ENCODE measurements around the gene GOLGA3. TPM values are rescaled to one million over a fixed set of nuclear protein-coding genes. Genes with fewer than 3 reads are reported as not detected.

The GOLGA3 gene
- total RNA-seq, 1 experiment from 2014 or later, result 62.2 TPM

DNA sequence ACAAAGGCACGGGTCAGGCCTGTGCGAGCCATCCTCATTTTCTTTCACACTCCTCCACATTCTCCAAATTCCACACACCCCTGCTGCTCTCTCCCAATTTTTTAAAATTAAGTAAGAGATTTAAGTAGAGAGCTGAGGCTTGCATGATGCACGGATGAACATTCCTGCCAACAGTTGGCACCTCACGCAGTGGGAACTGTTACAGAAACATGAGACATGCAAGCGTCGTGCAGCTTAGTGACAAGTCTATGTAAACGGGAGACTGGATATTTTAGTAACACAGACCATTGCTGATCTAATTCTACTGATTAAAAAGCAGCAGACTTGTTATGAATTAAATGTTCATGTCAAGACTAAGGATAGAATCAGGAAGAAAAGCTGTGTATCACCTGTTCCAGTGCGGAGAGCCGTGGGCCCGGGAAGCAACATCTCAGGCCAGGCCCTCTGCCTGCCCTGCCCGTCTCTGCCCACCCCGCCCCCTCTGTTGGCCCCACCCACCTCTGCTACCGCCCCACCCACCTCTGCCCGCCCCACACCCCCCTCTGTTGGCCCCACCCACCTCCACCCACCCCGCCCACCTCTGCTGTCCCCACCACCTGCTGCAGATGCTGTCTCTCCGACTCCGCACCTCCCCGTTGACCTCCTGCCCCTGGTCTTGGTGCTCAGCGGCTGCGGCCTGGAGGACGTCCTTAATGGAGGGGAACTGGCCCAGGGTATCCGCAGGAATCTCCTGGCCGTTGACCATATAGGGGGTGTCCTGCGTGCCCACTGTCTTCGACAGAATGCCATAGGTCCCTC lies 21.2 kb downstream of the GOLGA3 start:
- Histone ChIP-seq H3K9me3 (no peaks in the 10 kb centered on the region), H3K36me3 (ENCODE audit: control insufficient read depth, insufficient read depth, low read length) (peaks cover 2% of the 10 kb centered on the region), H3K27me3 (replicated peaks; ENCODE audit: control insufficient read depth, insufficient read depth, low read length) (no peaks in the 10 kb centered on the region), H3K4me3 (ENCODE audit: low read depth, low read length) (no peak overlapping the region), H3K4me1 (no peaks in the 10 kb centered on the region)
- no TSS peak for BruUV-seq (replicated peaks)
- H3K9me3 Mint-ChIP-seq (ENCODE audit: unreplicated experiment), result no peaks in the 10 kb centered on the region
- H3K27me3 Mint-ChIP-seq (ENCODE audit: insufficient read depth, unreplicated experiment), result no peaks in the 10 kb centered on the region
- ChIA-PET CTCF (no interaction called here), POLR2A (no interaction called here)
- no peaks in the 10 kb centered on the region for H3K4me1 Mint-ChIP-seq (ENCODE audit: low read depth, unreplicated experiment)
- H3K36me3 Mint-ChIP-seq (ENCODE audit: insufficient read depth, unreplicated experiment), result peaks cover 88% of the 10 kb centered on the region
- no peak overlapping the region for H3K4me3 Mint-ChIP-seq (ENCODE audit: unreplicated experiment)
- no peak for DNase-seq
- intact Hi-C loops (cut with micrococcal nuclease; ENCODE audit: unreplicated experiment), result no loop called here
- TF ChIP-seq, protein P1, sequence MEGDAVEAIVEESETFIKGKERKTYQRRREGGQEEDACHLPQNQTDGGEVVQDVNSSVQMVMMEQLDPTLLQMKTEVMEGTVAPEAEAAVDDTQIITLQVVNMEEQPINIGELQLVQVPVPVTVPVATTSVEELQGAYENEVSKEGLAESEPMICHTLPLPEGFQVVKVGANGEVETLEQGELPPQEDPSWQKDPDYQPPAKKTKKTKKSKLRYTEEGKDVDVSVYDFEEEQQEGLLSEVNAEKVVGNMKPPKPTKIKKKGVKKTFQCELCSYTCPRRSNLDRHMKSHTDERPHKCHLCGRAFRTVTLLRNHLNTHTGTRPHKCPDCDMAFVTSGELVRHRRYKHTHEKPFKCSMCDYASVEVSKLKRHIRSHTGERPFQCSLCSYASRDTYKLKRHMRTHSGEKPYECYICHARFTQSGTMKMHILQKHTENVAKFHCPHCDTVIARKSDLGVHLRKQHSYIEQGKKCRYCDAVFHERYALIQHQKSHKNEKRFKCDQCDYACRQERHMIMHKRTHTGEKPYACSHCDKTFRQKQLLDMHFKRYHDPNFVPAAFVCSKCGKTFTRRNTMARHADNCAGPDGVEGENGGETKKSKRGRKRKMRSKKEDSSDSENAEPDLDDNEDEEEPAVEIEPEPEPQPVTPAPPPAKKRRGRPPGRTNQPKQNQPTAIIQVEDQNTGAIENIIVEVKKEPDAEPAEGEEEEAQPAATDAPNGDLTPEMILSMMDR (IDR thresholded peaks at IDR 0.05; ENCODE audit: insufficient read depth in 1 of 2, low read depth in 1 of 2, low read length in 1 of 2, severe bottlenecking in 1 of 2, unreplicated experiment in 1 of 2), result no peak
- no peak overlapping the region for H3K27ac Mint-ChIP-seq (ENCODE audit: unreplicated experiment)

DNA sequence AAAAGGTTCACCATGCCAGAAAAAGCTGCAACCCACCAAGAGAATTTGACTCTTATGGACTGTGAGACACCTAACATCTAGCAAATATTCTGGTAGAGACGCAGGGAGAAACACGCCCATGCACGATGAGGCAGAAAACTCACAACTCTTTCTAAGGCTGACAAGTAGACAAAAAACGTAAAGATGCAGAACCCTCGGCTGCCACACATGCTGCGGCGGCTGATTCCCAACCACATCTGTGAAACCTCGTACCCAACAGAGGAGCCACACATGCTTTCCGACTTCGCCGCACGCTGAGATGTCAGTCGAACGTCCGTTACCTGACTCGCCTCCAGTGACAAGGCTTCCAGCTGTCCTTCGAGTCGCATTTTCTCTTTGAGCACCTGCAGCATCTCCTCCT lies 21.8 kb downstream of the GOLGA3 start:
- H3K9me3 Mint-ChIP-seq (ENCODE audit: unreplicated experiment), result no peaks in the 10 kb centered on the region
- intact Hi-C loops (cut with micrococcal nuclease; ENCODE audit: unreplicated experiment), result no loop called here
- H3K27me3 Mint-ChIP-seq (ENCODE audit: insufficient read depth, unreplicated experiment), result no peaks in the 10 kb centered on the region
- no peaks in the 10 kb centered on the region for H3K4me1 Mint-ChIP-seq (ENCODE audit: low read depth, unreplicated experiment)
- ChIA-PET POLR2A (no interaction called here), CTCF (no interaction called here)
- Histone ChIP-seq H3K9me3 (no peaks in the 10 kb centered on the region), H3K27me3 (replicated peaks; ENCODE audit: control insufficient read depth, insufficient read depth, low read length) (no peaks in the 10 kb centered on the region), H3K4me3 (ENCODE audit: low read depth, low read length) (no peak overlapping the region), H3K36me3 (ENCODE audit: control insufficient read depth, insufficient read depth, low read length) (peaks cover 2% of the 10 kb centered on the region), H3K4me1 (no peaks in the 10 kb centered on the region)
- TF ChIP-seq, protein P1 (IDR thresholded peaks at IDR 0.05; ENCODE audit: insufficient read depth in 1 of 2, low read depth in 1 of 2, low read length in 1 of 2, severe bottlenecking in 1 of 2, unreplicated experiment in 1 of 2), result no peak
- DNase-seq, result no peak
- peaks cover 87% of the 10 kb centered on the region for H3K36me3 Mint-ChIP-seq (ENCODE audit: insufficient read depth, unreplicated experiment)
- no peak overlapping the region for H3K27ac Mint-ChIP-seq (ENCODE audit: unreplicated experiment)
- no peak overlapping the region for H3K4me3 Mint-ChIP-seq (ENCODE audit: unreplicated experiment)
- no TSS peak for BruUV-seq (replicated peaks)

DNA sequence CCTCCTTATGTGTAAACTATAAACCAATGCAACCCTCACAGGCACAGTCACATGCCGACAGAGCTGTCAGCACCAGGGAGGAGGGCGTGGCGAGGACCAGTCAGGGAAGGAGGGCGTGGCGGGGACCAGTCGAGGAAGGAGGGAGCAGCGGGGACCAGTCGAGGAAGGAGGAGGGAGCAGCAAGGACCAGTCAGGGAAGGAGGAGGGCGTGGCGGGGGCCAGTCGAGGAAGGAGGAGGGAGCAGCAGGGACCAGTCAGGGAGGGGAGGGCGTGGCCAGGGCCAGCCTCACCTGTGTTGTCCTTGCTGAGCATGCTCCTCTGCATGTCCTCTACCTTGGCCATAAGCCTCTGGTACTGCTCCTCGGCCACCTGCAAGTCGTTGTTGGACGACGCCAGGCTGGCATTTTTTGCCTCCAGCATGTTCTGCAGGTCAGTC lies 24.2 kb downstream of the GOLGA3 start:
- Mint-ChIP-seq H3K27ac (ENCODE audit: unreplicated experiment) (no peak overlapping the region), H3K36me3 (ENCODE audit: insufficient read depth, unreplicated experiment) (peaks cover 85% of the 10 kb centered on the region), H3K4me3 (ENCODE audit: unreplicated experiment) (no peak overlapping the region), H3K9me3 (ENCODE audit: unreplicated experiment) (no peaks in the 10 kb centered on the region), H3K4me1 (ENCODE audit: low read depth, unreplicated experiment) (no peaks in the 10 kb centered on the region), H3K27me3 (ENCODE audit: insufficient read depth, unreplicated experiment) (no peaks in the 10 kb centered on the region)
- H3K27me3 ChIP-seq (replicated peaks; ENCODE audit: control insufficient read depth, insufficient read depth, low read length), result no peaks in the 10 kb centered on the region
- ChIA-PET CTCF (no interaction called here), POLR2A (no interaction called here)
- BruUV-seq (replicated peaks), result no TSS peak
- H3K4me3 ChIP-seq (ENCODE audit: low read depth, low read length), result no peak overlapping the region
- TF ChIP-seq, protein P1 (IDR thresholded peaks at IDR 0.05; ENCODE audit: insufficient read depth in 1 of 2, low read depth in 1 of 2, low read length in 1 of 2, severe bottlenecking in 1 of 2, unreplicated experiment in 1 of 2), result no peak
- peaks cover 2% of the 10 kb centered on the region for H3K36me3 ChIP-seq (ENCODE audit: control insufficient read depth, insufficient read depth, low read length)
- DNase-seq, result peak; percentile 45 to 79
- no peaks in the 10 kb centered on the region for H3K9me3 ChIP-seq
- H3K4me1 ChIP-seq, result no peaks in the 10 kb centered on the region
- intact Hi-C loops (cut with micrococcal nuclease; ENCODE audit: unreplicated experiment), result no loop called here
